Cardiac fibroblast (primary cell): Measurements from ENCODE around the gene GRP.
A peak's percentile ranks its signal among the peaks of the same experiment; 100 is the strongest.
"Not testable (repeated sequence)": the region's sequence is repeated elsewhere in the genome, so short reads cannot be mapped to it uniquely, and the experiment has no call there.

Source experiments
- DNase-seq, 2 donors: peaks; one replicate each; pipeline versions ENCODE4 v3.0.0 to v3.0.0-alpha.2; 2010; ENCODE audit warnings: low read depth in 2 of 2
- H3K4me3 ChIP-seq, 2 donors: replicated peaks in 1 of 2; 1 replicate in 1 of 2; 2 replicates in 1 of 2; pipeline ENCODE4 v1.5.1; 2011; ENCODE audit warnings: low read depth in 2 of 2, low read length in 2 of 2, mild to moderate bottlenecking in 2 of 2, moderate library complexity in 1 of 2
- CTCF ChIP-seq: IDR thresholded peaks from one replicate; pipeline ENCODE4 v1.5.1; 2011; ENCODE audit warnings: low read depth, mild to moderate bottlenecking, low read length, inconsistent platforms

GRP gene

GRCh38 chr18:59249199-59249774 lies 29.3 kb downstream of the GRP start:
- peak; percentile 83 for TF ChIP-seq CTCF
- no peak overlapping the region for H3K4me3 ChIP-seq
- peak; percentile 89 to 92 for DNase-seq

GRCh38 chr18:59255491-59255890 lies 35.5 kb downstream of the GRP start:
- not testable (repeated sequence) for DNase-seq, H3K4me3 ChIP-seq

- not testable (repeated sequence) for DNase-seq, H3K4me3 ChIP-seq
These were observed 41.9 kb downstream of the GRP start for GRCh38 chr18:59261842-59262241.

GRCh38 chr18:59262243-59262642 lies 42.3 kb downstream of the GRP start:
- not testable (repeated sequence) for H3K4me3 ChIP-seq, DNase-seq

- TF ChIP-seq CTCF = no peak
- H3K4me3 ChIP-seq = no peak overlapping the region
- no peak for DNase-seq
These were observed 43.7 kb downstream of the GRP start for GRCh38 chr18:59263661-59264060.

- TF ChIP-seq CTCF = no peak
- H3K4me3 ChIP-seq = no peak overlapping the region
- DNase-seq = no peak
These were observed 44.2 kb downstream of the GRP start for GRCh38 chr18:59264121-59264571.

- no peak overlapping the region for H3K4me3 ChIP-seq
- TF ChIP-seq CTCF = no peak
- DNase-seq = no peak
These were observed 44.8 kb downstream of the GRP start for GRCh38 chr18:59264651-59265245.

GRCh38 chr18:59265246-59265973 lies 45.5 kb downstream of the GRP start:
- no peak for TF ChIP-seq CTCF
- H3K4me3 ChIP-seq = peak overlapping the region; percentile 28 to 39
- no peak for DNase-seq
